OCI-LY3 (cell line): Measurements from ENCODE around the gene NEK11.

ENCODE experiments used
- EZH2phosphoT487 ChIP-seq: fragments of 200-600 bp; shearing (Covaris generic); IDR thresholded peaks from 2 replicates; pipeline ENCODE4 v1.6.1; 2018; ENCODE audit warnings: antibody characterized with exemption, mixed run types, low read depth
- TF ChIP-seq, protein P1 (sequence below): fragments of 200-600, 300-600 bp; sonication (generic); IDR thresholded peaks from 2 replicates; pipeline ENCODE4 v1.5.1; 2014; ENCODE audit warnings: antibody characterized with exemption, low read length, low read depth

DNA sequence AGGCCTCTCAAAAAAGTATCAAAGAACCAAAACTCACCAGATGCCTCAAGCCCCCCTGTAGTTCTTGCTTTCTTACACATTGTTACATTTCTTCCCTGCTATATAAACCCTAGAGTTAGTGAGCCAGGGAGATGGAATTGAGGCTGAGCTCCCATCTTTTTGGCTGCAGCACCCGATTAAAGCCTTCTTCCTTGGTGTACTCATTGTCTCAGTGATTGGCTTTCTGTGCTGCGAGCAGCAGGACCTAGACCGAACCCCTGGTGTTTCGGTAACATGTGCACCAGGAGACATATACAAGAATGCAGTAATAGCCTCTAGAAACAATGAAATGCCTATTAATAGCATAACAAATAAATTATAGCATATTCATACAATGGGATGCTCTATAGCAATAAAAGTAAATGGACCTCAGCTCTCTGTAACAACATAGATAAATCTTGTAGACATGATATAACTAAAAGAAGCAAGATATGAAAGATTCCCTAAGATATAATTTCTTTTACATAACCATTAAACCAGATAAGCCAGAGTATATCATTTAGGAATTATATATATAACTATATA, 174.0 kb downstream of the NEK11 start:
- TF ChIP-seq, protein P1, sequence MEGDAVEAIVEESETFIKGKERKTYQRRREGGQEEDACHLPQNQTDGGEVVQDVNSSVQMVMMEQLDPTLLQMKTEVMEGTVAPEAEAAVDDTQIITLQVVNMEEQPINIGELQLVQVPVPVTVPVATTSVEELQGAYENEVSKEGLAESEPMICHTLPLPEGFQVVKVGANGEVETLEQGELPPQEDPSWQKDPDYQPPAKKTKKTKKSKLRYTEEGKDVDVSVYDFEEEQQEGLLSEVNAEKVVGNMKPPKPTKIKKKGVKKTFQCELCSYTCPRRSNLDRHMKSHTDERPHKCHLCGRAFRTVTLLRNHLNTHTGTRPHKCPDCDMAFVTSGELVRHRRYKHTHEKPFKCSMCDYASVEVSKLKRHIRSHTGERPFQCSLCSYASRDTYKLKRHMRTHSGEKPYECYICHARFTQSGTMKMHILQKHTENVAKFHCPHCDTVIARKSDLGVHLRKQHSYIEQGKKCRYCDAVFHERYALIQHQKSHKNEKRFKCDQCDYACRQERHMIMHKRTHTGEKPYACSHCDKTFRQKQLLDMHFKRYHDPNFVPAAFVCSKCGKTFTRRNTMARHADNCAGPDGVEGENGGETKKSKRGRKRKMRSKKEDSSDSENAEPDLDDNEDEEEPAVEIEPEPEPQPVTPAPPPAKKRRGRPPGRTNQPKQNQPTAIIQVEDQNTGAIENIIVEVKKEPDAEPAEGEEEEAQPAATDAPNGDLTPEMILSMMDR = no peak
- no peak for TF ChIP-seq EZH2phosphoT487
